Right atrium auricular region (tissue), 2 donors: Measurements from ENCODE around the gene REEP1. TPM values are rescaled to one million over a fixed set of nuclear protein-coding genes. Genes with fewer than 3 reads are reported as not detected.
A peak's percentile ranks its signal among the peaks of the same experiment; 100 is the strongest.
"Not testable (repeated sequence)": the region's sequence is repeated elsewhere in the genome, so short reads cannot be mapped to it uniquely, and the experiment has no call there.

Experiments used
- DNase-seq: peaks from one replicate; pipeline ENCODE4 v3.0.0-alpha.2; 2019; ENCODE audit warnings: low spot score
- H3K27ac ChIP-seq, 2 donors: fragments of 200-600 bp; sonication (generic); 1 replicate in 1 of 2; 2 replicates in 1 of 2; pipeline ENCODE4 v1.5.1; 2016 to 2019
- H3K27me3 ChIP-seq, 2 donors: fragments of 200-600 bp; sonication (generic); one replicate each; pipeline versions ENCODE4 v1.5.1 to v1.6.0; 2017 to 2019
- H3K36me3 ChIP-seq: fragments of 200-600 bp; sonication (generic); one replicate; pipeline ENCODE4 v1.5.1; 2016
- H3K4me1 ChIP-seq, 2 donors: fragments of 200-600 bp; sonication (generic); one replicate each; pipeline versions ENCODE4 v1.5.1 to v1.6.0; 2017 to 2019
- H3K4me3 ChIP-seq, 2 donors: fragments of 200-600 bp; sonication (generic); 1 replicate in 1 of 2; 2 replicates in 1 of 2; pipeline ENCODE4 v1.5.1; 2017 to 2019; ENCODE audit warnings: mild to moderate bottlenecking in 1 of 2, moderate library complexity in 1 of 2
- H3K9me3 ChIP-seq, 2 donors: fragments of 200-600 bp; sonication (generic); one replicate each; pipeline ENCODE4 v1.5.1; 2019
- CTCF ChIP-seq, 2 donors: fragments of 200-600 bp; sonication (generic); IDR thresholded peaks; one replicate each; pipeline ENCODE4 v1.5.1; 2019; ENCODE audit warnings: antibody characterized with exemption in 2 of 2
- total RNA-seq, 2 donors: library from RNA; depleted of rRNA; stranded (reverse); fragments of >200 nt; gene quantifications; one replicate each; pipeline ENCODE4 v1.1.0, GENCODE V29; 2016

REEP1 gene
- total RNA-seq, 2 donors from 2014 or later: 29.4 to 34.2 TPM

DNA sequence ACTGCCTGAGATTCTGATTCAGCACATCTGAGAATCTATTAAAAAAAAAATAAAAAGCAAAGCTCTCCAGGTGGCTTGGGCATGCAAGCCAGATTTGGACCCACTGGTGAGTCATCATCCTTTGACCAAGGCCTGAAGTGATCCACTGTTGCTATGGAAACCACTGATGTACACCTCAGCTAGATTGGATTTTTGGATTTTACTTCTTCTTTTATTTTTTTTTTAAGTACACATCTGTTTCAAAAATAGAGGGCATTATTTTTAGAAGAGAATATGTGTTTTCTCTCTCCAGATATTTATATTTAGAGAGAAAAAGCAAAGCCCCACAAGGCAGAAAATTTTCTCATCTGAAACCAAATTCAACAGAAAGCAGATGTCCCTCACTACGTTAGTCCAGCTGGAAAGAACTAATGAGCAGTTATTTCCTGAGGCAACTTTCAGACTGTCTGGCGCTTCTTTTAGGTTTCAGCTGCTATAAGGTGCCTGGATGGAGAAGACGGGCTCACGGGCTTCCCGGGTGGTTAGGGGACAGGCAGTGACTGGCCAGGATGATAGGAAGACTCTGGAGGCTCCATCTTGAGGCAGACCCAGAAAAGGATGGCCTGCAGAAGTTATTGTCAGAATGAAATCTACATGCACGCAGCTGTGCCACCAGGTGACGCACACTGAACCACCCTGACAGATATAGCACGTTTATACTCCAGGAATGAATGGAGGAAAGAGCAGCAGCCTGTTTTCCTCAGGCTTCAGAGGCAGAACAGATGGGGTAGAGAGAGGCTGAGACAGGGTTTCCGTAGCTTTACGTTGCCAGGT, 87.6 kb downstream of the REEP1 start:
- Histone ChIP-seq H3K9me3 (no peaks in the 10 kb centered on the region), H3K36me3 (no peaks in the 10 kb centered on the region), H3K27me3 (no peaks in the 10 kb centered on the region), H3K4me3 (no peak overlapping the region), H3K27ac (peak overlapping the region in 1 of 2 donors; percentile 15), H3K4me1 (peaks cover 0 to 47% of the 10 kb centered on the region in 2 donors)
- TF ChIP-seq CTCF (IDR thresholded peaks at IDR 0.05): no peak
- no peak for DNase-seq

GRCh38 chr2:86249176-86249575, 88.2 kb downstream of the REEP1 start:
- Histone ChIP-seq H3K9me3 (no peaks in the 10 kb centered on the region), H3K27ac (peak overlapping the region in 1 of 2 donors; percentile 15), H3K27me3 (no peaks in the 10 kb centered on the region), H3K4me3 (no peak overlapping the region), H3K4me1 (peaks cover 0 to 43% of the 10 kb centered on the region in 2 donors), H3K36me3 (no peaks in the 10 kb centered on the region)
- TF ChIP-seq CTCF (IDR thresholded peaks at IDR 0.05): no peak
- no peak for DNase-seq

DNA sequence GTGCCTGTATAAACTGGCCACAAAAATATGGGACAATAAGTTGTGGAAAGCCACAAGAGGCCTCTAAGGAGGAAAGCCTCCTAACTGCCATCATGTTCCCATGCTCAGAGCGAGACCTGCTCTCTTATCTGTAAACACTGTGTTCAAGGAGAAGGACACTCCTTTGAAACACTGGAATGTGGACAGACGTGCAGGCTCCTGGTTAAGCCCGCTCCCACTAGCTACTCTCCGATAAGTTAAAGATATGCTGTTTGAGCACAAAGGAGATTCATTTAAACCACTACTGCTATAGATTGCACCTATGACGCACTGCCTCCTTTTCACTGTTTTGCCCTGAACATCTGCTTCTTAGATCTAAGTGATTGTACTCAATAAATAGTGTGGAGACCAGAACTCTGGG, 92.2 kb downstream of the REEP1 start:
- not testable (repeated sequence) for H3K27me3 ChIP-seq, DNase-seq, H3K36me3 ChIP-seq, H3K9me3 ChIP-seq, H3K4me3 ChIP-seq
- Histone ChIP-seq H3K27ac (peak overlapping the region in 1 of 2 donors; percentile 34), H3K4me1 (peaks cover 0 to 27% of the 10 kb centered on the region in 2 donors)

DNA sequence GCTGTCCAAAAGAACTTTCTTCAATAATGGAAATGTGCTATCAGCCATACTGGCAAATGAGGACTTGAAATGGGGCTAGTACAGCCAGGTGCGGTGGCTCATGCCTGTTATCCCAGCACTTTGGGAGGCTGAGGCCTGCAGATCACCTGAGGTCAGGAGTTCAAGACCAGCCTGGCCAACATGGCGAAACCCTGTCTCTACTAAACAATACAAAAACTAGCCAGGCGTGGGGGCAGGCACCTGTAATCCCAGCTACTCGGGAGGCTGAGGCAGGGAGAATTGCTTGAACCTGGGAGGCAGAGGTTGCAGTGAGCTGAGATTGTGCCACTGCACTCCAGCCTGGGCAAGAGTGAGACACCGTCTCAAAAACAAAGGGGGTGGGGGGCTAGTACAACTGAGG, 92.6 kb downstream of the REEP1 start:
- not testable (repeated sequence) for H3K4me3 ChIP-seq, DNase-seq, H3K9me3 ChIP-seq, H3K27me3 ChIP-seq, H3K36me3 ChIP-seq
- H3K4me1 ChIP-seq: peaks cover 0 to 23% of the 10 kb centered on the region in 2 donors
- peak overlapping the region in 1 of 2 donors; percentile 34 for H3K27ac ChIP-seq

DNA sequence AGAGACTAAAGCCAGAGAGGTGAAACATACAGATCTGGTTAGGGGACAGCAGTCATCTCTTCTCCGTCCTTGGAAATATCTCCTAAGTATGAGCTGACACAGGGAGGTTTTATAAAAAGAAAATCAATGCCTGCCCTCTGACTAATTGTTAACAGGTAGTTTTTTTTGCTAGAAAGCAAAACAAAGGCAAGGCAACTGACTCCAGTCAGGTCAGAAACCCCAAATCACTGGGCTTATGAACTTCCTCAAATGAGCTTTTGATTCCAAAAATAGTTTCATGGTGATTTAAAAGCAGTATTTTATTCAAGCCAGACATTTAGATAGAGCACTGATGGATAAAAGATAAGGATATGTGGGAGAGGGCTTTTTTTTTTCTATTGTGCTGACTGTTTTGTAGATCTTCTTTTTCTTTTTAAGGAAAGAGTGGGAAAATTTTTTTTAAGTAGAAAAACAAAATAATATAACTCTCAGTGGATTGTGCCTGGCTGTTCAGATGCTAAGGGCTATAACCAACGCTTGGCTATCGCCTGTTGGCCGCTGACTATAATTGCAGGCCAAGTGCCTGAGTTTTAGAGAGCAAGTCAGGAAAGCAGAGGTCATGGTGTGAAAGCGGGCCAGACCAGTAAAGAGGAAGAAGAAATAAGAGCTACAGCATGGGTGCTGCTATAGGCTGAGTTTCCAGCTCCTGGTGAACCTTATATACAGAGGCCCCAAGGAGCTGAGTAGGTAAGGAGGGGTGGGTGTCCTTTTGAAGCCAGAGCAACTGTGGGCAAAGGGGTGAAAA, 93.3 kb downstream of the REEP1 start:
- DNase-seq: no peak
- no peaks in the 10 kb centered on the region for H3K36me3 ChIP-seq
- no peaks in the 10 kb centered on the region for H3K27me3 ChIP-seq
- H3K4me1 ChIP-seq: peaks cover 0 to 17% of the 10 kb centered on the region in 2 donors
- no peak overlapping the region for H3K4me3 ChIP-seq
- H3K9me3 ChIP-seq: no peaks in the 10 kb centered on the region
- no peak for TF ChIP-seq CTCF (IDR thresholded peaks at IDR 0.05)
- H3K27ac ChIP-seq: no peak overlapping the region

DNA sequence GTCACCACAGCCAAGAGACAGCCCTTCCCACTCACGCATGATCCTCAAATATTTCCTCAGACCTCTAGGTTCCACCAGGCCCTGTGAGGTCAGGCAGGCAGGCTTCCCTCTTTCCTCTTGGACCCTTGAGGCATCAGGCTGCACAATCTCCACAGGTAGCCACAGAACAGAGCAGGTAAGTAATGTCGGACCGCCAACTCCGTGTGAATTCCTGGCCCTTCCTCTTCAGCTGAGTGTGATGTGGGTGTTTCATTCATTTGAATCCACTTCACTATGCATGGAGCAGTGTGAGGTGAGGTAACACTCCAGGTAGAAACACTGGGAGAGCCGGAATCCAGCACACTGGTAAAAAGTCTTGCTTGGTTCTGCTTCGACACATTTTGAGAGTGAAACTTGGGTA, 94.2 kb downstream of the REEP1 start:
- no peak overlapping the region for H3K27ac ChIP-seq
- no peaks in the 10 kb centered on the region for H3K36me3 ChIP-seq
- H3K9me3 ChIP-seq: no peaks in the 10 kb centered on the region
- no peak for TF ChIP-seq CTCF (IDR thresholded peaks at IDR 0.05)
- DNase-seq: no peak
- no peaks in the 10 kb centered on the region for H3K27me3 ChIP-seq
- H3K4me3 ChIP-seq: no peak overlapping the region
- peaks cover 0 to 17% of the 10 kb centered on the region in 2 donors for H3K4me1 ChIP-seq
